ENCODE measurements around the gene DCTD.

The DCTD gene

DNA sequence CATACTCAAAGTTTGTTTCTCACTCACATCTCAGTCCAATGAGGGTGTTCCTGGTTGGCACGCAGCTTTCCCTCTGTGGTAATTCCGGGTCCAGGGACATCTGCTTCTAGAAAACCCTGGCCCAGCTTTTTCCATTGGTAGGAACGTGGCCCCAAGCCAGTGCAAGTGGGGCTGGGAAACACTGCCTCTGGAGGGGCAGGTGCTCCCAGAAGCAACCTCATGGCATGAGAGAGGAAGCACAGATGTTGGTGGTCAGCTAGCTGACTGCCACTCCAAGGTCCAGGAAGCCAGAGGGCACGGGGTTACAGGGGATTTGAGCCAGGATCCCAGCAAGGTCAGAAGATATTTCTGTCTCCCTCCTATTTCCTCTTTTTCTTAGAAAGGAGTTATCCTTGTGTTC lies 47.5 kb downstream of the DCTD start:
- Histone ChIP-seq H3K27me3 (replicated peaks; ENCODE audit: control insufficient read depth, insufficient read depth, low read length) (no peaks in the 10 kb centered on the region), H3K36me3 (ENCODE audit: control insufficient read depth, insufficient read depth, low read length) (no peaks in the 10 kb centered on the region), H3K4me3 (replicated peaks; ENCODE audit: low read depth, low read length) (no peak overlapping the region)
- DNase-seq (ENCODE audit: extremely low read depth, insufficient read length) = no peak
- TF ChIP-seq, protein P1, sequence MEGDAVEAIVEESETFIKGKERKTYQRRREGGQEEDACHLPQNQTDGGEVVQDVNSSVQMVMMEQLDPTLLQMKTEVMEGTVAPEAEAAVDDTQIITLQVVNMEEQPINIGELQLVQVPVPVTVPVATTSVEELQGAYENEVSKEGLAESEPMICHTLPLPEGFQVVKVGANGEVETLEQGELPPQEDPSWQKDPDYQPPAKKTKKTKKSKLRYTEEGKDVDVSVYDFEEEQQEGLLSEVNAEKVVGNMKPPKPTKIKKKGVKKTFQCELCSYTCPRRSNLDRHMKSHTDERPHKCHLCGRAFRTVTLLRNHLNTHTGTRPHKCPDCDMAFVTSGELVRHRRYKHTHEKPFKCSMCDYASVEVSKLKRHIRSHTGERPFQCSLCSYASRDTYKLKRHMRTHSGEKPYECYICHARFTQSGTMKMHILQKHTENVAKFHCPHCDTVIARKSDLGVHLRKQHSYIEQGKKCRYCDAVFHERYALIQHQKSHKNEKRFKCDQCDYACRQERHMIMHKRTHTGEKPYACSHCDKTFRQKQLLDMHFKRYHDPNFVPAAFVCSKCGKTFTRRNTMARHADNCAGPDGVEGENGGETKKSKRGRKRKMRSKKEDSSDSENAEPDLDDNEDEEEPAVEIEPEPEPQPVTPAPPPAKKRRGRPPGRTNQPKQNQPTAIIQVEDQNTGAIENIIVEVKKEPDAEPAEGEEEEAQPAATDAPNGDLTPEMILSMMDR (IDR thresholded peaks at IDR 0.05; ENCODE audit: insufficient read depth, low read length, poor library complexity, severe bottlenecking) = no peak

DNA sequence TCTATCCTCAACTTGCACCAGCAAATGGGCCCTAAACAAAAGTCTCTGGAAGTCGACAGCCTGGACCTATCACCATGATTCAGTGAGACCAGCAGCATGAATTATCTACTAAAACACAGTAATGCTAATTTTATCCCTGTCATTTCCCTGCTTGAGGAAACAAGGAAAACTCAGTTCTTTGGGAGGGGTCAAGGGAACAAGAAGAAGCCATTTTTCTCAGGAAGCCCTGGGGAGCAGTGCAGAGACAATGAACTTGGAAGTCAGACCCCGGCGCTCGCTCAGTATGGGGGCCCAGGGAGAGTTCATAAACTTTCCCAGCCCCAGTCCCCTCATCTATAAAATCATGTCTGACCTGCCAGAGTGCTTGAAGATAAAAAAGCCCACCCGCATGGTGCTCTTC lies 50.4 kb downstream of the DCTD start:
- H3K27me3 ChIP-seq (replicated peaks; ENCODE audit: control insufficient read depth, insufficient read depth, low read length) = no peaks in the 10 kb centered on the region
- DNase-seq (ENCODE audit: extremely low read depth, insufficient read length) = no peak

DNA sequence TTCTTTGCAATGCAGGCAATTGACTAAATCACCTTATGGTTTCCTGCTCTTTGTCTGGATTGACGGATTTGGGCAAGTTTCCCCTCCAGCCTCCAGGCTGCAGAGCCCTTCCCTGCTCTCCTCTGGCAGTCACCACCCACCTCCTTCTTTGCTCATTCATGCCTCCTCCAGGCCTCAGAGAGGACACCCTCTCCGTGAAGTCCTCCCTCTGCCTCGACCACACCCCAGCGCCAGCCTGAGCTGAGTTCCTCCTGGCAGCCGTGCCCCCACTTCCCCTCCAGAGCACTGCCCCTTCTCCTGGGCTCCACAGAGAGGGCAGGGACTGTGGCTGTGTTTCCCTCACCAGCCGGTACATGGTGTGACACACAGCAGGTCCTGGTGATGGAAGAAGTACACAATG lies 53.7 kb downstream of the DCTD start:
- no peaks in the 10 kb centered on the region for H3K27me3 ChIP-seq (replicated peaks; ENCODE audit: control insufficient read depth, insufficient read depth, low read length)
- DNase-seq (ENCODE audit: extremely low read depth, insufficient read length) = no peak
- H3K36me3 ChIP-seq (ENCODE audit: control insufficient read depth, insufficient read depth, low read length) = no peaks in the 10 kb centered on the region
- no peak overlapping the region for H3K4me3 ChIP-seq (replicated peaks; ENCODE audit: low read depth, low read length)
- TF ChIP-seq, protein P1 (IDR thresholded peaks at IDR 0.05; ENCODE audit: insufficient read depth, low read length, poor library complexity, severe bottlenecking) = no peak

More for the DNA sequence above, 50.4 kb downstream of the DCTD start:
- H3K4me3 ChIP-seq (replicated peaks; ENCODE audit: low read depth, low read length) = no peak overlapping the region
- H3K36me3 ChIP-seq (ENCODE audit: control insufficient read depth, insufficient read depth, low read length) = no peaks in the 10 kb centered on the region
- TF ChIP-seq, protein P1 (IDR thresholded peaks at IDR 0.05; ENCODE audit: insufficient read depth, low read length, poor library complexity, severe bottlenecking) = no peak

GRCh38 chr4:182862921-182863320 lies 54.3 kb downstream of the DCTD start:
- TF ChIP-seq, protein P1 (IDR thresholded peaks at IDR 0.05; ENCODE audit: insufficient read depth, low read length, poor library complexity, severe bottlenecking) = no peak
- Histone ChIP-seq H3K27me3 (replicated peaks; ENCODE audit: control insufficient read depth, insufficient read depth, low read length) (no peaks in the 10 kb centered on the region), H3K36me3 (ENCODE audit: control insufficient read depth, insufficient read depth, low read length) (no peaks in the 10 kb centered on the region), H3K4me3 (replicated peaks; ENCODE audit: low read depth, low read length) (no peak overlapping the region)
- DNase-seq (ENCODE audit: extremely low read depth, insufficient read length) = no peak

DNA sequence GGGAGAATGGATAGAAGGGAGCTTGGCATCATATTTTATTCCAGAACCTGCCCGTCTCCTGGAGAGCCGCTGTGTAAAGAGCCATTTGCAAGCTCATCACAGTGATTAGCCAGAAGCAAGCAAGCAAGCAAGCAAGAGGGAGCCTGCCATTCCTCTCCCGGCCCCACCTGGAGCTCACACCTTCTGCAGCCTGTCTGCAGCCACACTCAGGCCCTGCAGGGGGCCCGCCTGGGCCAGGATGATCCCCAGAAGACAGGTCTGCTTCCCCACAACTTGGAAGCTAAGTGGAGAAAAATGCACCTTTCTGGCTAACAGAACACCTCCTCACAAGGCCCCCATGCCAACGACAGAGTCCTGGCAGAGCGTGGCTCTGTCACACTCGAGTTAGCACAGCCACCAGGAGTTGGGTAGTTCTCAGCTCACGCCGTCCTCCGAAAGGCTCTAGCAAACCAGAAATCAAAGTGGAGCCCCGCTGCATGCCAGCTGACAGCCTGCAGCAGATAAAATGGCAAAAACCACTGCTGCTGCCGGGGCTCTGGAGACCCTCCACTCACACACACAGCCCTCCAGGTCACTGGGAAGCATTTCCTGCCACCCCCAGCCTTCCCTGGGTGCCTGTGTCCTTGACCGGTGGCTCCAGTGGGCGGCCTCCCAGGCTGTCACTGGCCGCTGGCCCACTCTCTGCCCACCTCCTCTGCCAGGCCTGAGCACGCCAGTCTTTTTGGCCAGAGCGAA lies 54.9 kb downstream of the DCTD start:
- TF ChIP-seq, protein P1 (IDR thresholded peaks at IDR 0.05; ENCODE audit: insufficient read depth, low read length, poor library complexity, severe bottlenecking) = no peak
- H3K27me3 ChIP-seq (replicated peaks; ENCODE audit: control insufficient read depth, insufficient read depth, low read length) = no peaks in the 10 kb centered on the region
- no peaks in the 10 kb centered on the region for H3K36me3 ChIP-seq (ENCODE audit: control insufficient read depth, insufficient read depth, low read length)
- no peak for DNase-seq (ENCODE audit: extremely low read depth, insufficient read length)
- H3K4me3 ChIP-seq (replicated peaks; ENCODE audit: low read depth, low read length) = no peak overlapping the region

GRCh38 chr4:182861346-182861745 lies 55.8 kb downstream of the DCTD start:
- H3K4me3 ChIP-seq (replicated peaks; ENCODE audit: low read depth, low read length) = no peak overlapping the region
- H3K36me3 ChIP-seq (ENCODE audit: control insufficient read depth, insufficient read depth, low read length) = no peaks in the 10 kb centered on the region
- no peaks in the 10 kb centered on the region for H3K27me3 ChIP-seq (replicated peaks; ENCODE audit: control insufficient read depth, insufficient read depth, low read length)
- TF ChIP-seq, protein P1 (IDR thresholded peaks at IDR 0.05; ENCODE audit: insufficient read depth, low read length, poor library complexity, severe bottlenecking) = no peak
- DNase-seq (ENCODE audit: extremely low read depth, insufficient read length) = no peak

Data from GM06990 (cell line).